Astrocyte (in vitro differentiated cells and primary cell): ENCODE measurements around the gene LIPJ.

Source experiments
- EZH2 ChIP-seq: IDR thresholded peaks from 2 replicates; pipeline ENCODE4 v1.6.1; 2012; ENCODE audit warnings: mild to moderate bottlenecking, low read length, inconsistent platforms; ENCODE audit not compliant: insufficient read depth
- TF ChIP-seq, protein P1 (sequence below): IDR thresholded peaks from 2 replicates; pipeline ENCODE4 v1.5.1; 2011; ENCODE audit warnings: low read depth, mild to moderate bottlenecking, inconsistent platforms, low read length, moderate library complexity; ENCODE audit not compliant: insufficient read depth

DNA sequence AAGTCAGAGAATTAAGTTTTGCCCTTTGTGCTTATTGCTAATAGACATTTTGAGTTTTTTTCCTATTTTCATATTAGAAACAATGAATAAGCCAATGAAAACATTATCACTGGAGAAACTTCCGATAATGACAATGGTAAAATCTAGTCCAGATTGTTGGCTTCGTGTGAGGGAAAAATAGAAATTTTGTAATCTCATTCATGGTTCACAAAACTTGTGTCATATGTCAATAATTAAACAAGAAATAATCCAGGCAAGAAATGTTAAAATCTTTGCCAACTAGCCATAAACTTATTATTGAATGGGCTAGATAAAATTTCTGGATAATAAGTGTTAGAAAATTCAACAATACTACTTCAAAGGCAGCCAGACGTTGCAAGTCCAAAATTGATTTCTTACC lies 40.1 kb upstream of the LIPJ start:
- TF ChIP-seq, protein P1, sequence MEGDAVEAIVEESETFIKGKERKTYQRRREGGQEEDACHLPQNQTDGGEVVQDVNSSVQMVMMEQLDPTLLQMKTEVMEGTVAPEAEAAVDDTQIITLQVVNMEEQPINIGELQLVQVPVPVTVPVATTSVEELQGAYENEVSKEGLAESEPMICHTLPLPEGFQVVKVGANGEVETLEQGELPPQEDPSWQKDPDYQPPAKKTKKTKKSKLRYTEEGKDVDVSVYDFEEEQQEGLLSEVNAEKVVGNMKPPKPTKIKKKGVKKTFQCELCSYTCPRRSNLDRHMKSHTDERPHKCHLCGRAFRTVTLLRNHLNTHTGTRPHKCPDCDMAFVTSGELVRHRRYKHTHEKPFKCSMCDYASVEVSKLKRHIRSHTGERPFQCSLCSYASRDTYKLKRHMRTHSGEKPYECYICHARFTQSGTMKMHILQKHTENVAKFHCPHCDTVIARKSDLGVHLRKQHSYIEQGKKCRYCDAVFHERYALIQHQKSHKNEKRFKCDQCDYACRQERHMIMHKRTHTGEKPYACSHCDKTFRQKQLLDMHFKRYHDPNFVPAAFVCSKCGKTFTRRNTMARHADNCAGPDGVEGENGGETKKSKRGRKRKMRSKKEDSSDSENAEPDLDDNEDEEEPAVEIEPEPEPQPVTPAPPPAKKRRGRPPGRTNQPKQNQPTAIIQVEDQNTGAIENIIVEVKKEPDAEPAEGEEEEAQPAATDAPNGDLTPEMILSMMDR = no peak
- TF ChIP-seq EZH2 = no peak
